Stimulated activated naive B cell treated with anti-CD40 and anti-IgM and Interleukin-4, amounts not matched to agents 10 μg/mL and 1 μg/mL and 100 μg/mL, for 72 hours (primary cell): ENCODE data around the gene FGD1.
"Not testable (repeated sequence)": the region's sequence is repeated elsewhere in the genome, so short reads cannot be mapped to it uniquely, and the experiment has no call there.

Source experiments
- ATAC-seq, 2 donors: fragments of 150-1000 bp; cut with Tn5 transposase; replicated peaks; 2 replicates each; pipeline ENCODE4 v1.10.0; 2021; ENCODE audit warnings: moderate library complexity in 1 of 2
- DNase-seq: peaks from one replicate; pipeline ENCODE4 v3.0.0; 2021
- H3K27ac Mint-ChIP-seq: one replicate; pipeline ENCODE4 v1.8.0; 2022; ENCODE audit warnings: mild to moderate bottlenecking, mixed read lengths
- H3K27me3 Mint-ChIP-seq, 2 donors: one replicate each; pipeline ENCODE4 v1.8.0; 2022; ENCODE audit warnings: mixed read lengths in 2 of 2
- H3K36me3 Mint-ChIP-seq, 2 donors: one replicate each; pipeline ENCODE4 v1.8.0; 2022; ENCODE audit warnings: mixed read lengths in 2 of 2, mild to moderate bottlenecking in 1 of 2
- H3K4me1 Mint-ChIP-seq, 2 donors: one replicate each; pipeline ENCODE4 v1.8.0; 2022; ENCODE audit warnings: mixed read lengths in 2 of 2, mild to moderate bottlenecking in 1 of 2
- H3K4me3 Mint-ChIP-seq, 2 donors: one replicate each; pipeline ENCODE4 v1.8.0; 2022; ENCODE audit warnings: mild to moderate bottlenecking in 2 of 2, mixed read lengths in 2 of 2, moderate library complexity in 1 of 2
- H3K9me3 Mint-ChIP-seq, 2 donors: one replicate each; pipeline ENCODE4 v1.8.0; 2022; ENCODE audit warnings: mixed read lengths in 2 of 2, mild to moderate bottlenecking in 1 of 2

Gene FGD1

GRCh38 chrX:54489819-54490218 lies 6.2 kb downstream of the FGD1 start:
- ATAC-seq, H3K27ac Mint-ChIP-seq, H3K9me3 Mint-ChIP-seq, H3K36me3 Mint-ChIP-seq, H3K4me1 Mint-ChIP-seq, DNase-seq, H3K4me3 Mint-ChIP-seq: not testable (repeated sequence)
- peaks cover 16 to 23% of the 10 kb centered on the region in 2 donors for H3K27me3 Mint-ChIP-seq

GRCh38 chrX:54484666-54485065 lies 11.4 kb downstream of the FGD1 start:
- DNase-seq: no peak
- peaks cover 0 to 2% of the 10 kb centered on the region in 2 donors for H3K4me1 Mint-ChIP-seq

GRCh38 chrX:54483946-54484345 lies 12.1 kb downstream of the FGD1 start:
- Mint-ChIP-seq H3K27ac (no peak overlapping the region), H3K36me3 (no peaks in the 10 kb centered on the region), H3K9me3 (no peaks in the 10 kb centered on the region), H3K27me3 (peaks cover 5 to 21% of the 10 kb centered on the region in 2 donors), H3K4me1 (peaks cover 4 to 5% of the 10 kb centered on the region in 2 donors), H3K4me3 (no peak overlapping the region)
- ATAC-seq (no peak), DNase-seq (no peak)

More at GRCh38 chrX:54484666-54485065, 11.4 kb downstream of the FGD1 start:
- Mint-ChIP-seq H3K27ac (no peak overlapping the region), H3K27me3 (peaks cover 5 to 21% of the 10 kb centered on the region in 2 donors), H3K9me3 (peaks cover 0 to under 1% of the 10 kb centered on the region in 2 donors), H3K4me3 (no peak overlapping the region), H3K36me3 (no peaks in the 10 kb centered on the region)
- no peak for ATAC-seq

DNA sequence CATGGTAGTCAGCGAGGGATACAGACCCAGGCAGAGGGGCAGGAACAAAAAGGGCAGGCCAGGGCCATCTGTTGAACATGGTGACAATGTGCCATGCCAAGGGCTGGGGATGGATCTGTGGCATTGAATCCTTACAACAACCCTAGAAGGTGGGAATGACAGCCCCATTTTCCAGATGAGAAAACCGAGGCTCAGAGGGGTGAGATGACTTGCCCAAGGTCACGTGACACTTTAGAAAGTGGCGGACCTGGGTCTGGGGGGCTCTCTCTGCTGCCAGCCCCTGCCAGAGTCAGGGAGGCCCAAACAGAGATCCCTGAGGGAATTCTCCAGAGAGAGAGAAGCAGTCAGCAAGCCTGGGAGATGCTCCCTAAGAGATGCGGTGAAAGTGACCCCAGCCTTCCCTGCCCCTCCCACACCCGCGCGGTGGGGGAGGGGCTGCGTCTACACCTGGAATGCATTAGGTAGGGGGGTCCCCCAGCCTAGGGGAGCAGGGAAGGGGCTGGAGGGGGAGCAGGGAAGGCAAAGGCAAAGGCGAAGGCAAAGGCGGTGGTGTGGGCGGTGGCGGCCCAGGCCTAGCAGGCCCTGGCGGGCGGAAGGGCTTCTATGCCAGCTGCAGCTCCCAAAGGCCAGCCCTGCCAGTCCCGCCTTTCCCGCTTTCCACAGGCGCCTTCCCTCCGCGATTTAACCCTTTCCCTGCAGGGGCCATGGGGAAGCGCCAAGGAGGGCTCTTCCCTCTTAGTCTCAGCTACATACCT lies 13.0 kb downstream of the FGD1 start:
- no peak overlapping the region for H3K27ac Mint-ChIP-seq
- H3K27me3 Mint-ChIP-seq: peaks cover 0 to 17% of the 10 kb centered on the region in 2 donors

GRCh38 chrX:54479136-54480111 lies 16.6 kb downstream of the FGD1 start:
- H3K27ac Mint-ChIP-seq: no peak overlapping the region
- peaks cover 0 to 13% of the 10 kb centered on the region in 2 donors for H3K27me3 Mint-ChIP-seq
- H3K36me3 Mint-ChIP-seq: no peaks in the 10 kb centered on the region
- DNase-seq (no peak), ATAC-seq (peak; percentile 48 to 67)
- H3K4me1 Mint-ChIP-seq: peaks cover 4 to 5% of the 10 kb centered on the region in 2 donors
- no peaks in the 10 kb centered on the region for H3K9me3 Mint-ChIP-seq
- H3K4me3 Mint-ChIP-seq: no peak overlapping the region

More for the DNA sequence above, 13.0 kb downstream of the FGD1 start:
- H3K36me3 Mint-ChIP-seq: no peaks in the 10 kb centered on the region
- no peaks in the 10 kb centered on the region for H3K9me3 Mint-ChIP-seq
- DNase-seq (no peak), ATAC-seq (no peak)
- H3K4me1 Mint-ChIP-seq: peaks cover 4 to 5% of the 10 kb centered on the region in 2 donors
- no peak overlapping the region for H3K4me3 Mint-ChIP-seq

DNA sequence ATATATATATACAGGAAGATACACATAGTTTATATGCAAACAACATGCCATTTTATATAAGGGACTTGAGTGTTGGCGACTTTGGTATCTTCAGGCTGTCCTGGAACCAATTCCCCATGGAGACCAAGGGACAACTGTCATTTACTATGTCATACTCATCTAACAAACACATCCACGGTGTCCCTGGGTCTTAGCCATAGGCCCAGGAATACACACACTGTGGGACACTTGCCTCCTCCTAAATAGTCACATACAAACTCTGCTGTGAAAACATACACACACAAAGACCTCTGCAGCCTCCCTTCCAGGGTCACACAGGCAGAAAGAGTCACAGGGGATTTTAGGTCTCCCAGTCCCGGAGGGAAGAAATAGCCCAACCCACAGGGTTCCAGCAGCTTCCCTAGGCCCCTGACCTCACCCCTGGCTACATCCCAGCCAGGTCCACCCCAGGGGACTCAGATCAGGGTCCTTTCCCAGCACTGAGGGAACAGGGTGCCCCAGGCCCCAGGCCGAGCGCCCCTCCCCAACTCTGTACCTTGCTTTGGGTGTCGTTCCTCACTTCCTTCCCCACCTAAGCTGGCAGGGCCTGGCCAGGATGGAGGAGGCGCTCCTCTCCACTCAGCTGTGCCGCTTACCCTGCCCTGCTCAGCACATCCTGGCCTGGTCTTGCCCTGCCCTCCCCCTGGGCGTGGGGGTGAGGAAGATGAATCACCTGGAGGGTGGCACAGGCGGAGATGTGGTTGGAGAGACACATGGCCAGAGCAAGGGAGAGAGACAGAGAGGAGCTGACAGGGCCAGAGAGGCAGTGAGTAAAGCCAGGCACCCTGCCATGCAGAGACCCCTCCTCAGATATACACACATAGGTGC lies 21.8 kb downstream of the FGD1 start:
- Mint-ChIP-seq H3K4me3 (no peak overlapping the region), H3K4me1 (peaks cover 1 to 2% of the 10 kb centered on the region in 2 donors), H3K27me3 (no peaks in the 10 kb centered on the region), H3K27ac (no peak overlapping the region), H3K36me3 (peaks cover 0 to 1% of the 10 kb centered on the region in 2 donors), H3K9me3 (no peaks in the 10 kb centered on the region)
- ATAC-seq (no peak), DNase-seq (no peak)

GRCh38 chrX:54470054-54470760 lies 25.8 kb downstream of the FGD1 start:
- DNase-seq (no peak), ATAC-seq (no peak)
- Mint-ChIP-seq H3K27me3 (no peaks in the 10 kb centered on the region), H3K36me3 (peaks cover 0 to 1% of the 10 kb centered on the region in 2 donors), H3K9me3 (no peaks in the 10 kb centered on the region), H3K4me3 (no peak overlapping the region), H3K4me1 (no peaks in the 10 kb centered on the region), H3K27ac (no peak overlapping the region)

- no peak for DNase-seq
- H3K27ac Mint-ChIP-seq: no peak overlapping the region
- peaks cover 0 to 3% of the 10 kb centered on the region in 2 donors for H3K4me1 Mint-ChIP-seq
- ATAC-seq: no peak
- H3K9me3 Mint-ChIP-seq: no peaks in the 10 kb centered on the region
- H3K27me3 Mint-ChIP-seq: peaks cover 0 to 7% of the 10 kb centered on the region in 2 donors
- peaks cover 3 to 8% of the 10 kb centered on the region in 2 donors for H3K36me3 Mint-ChIP-seq
- H3K4me3 Mint-ChIP-seq: no peak overlapping the region
Observed at GRCh38 chrX:54452920-54453319, 43.1 kb downstream of the FGD1 start.

- DNase-seq: no peak
- Mint-ChIP-seq H3K4me1 (peaks cover 0 to 3% of the 10 kb centered on the region in 2 donors), H3K27me3 (peaks cover 0 to 3% of the 10 kb centered on the region in 2 donors), H3K27ac (no peak overlapping the region), H3K4me3 (no peak overlapping the region), H3K36me3 (peaks cover 3 to 12% of the 10 kb centered on the region in 2 donors), H3K9me3 (no peaks in the 10 kb centered on the region)
- ATAC-seq: no peak
Observed at GRCh38 chrX:54449929-54450328, 46.1 kb downstream of the FGD1 start.

DNA sequence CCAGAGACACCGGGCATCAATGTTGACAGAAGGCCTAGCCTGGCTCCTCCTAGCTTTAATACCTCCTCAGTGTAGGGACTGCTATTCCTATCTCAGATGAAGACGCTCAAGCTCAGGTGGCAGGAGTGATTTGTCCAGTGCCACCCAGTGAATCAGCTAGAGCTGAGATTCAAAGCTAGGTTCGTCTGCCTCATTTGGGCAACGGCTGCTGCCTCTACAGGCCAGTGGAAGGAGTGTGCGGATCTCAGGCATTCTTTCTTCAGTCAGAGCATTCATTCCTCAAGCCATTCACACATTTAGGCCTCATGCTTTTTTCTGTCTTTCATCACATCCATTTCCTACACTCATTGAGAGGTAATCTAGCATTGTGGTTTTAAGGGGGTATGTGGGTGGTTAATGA lies 48.6 kb downstream of the FGD1 start:
- peaks cover 0 to 3% of the 10 kb centered on the region in 2 donors for H3K27me3 Mint-ChIP-seq
- no peak for ATAC-seq
- H3K4me1 Mint-ChIP-seq: peaks cover 2 to 14% of the 10 kb centered on the region in 2 donors
- H3K27ac Mint-ChIP-seq: no peak overlapping the region
- no peak for DNase-seq
- no peaks in the 10 kb centered on the region for H3K9me3 Mint-ChIP-seq
- H3K4me3 Mint-ChIP-seq: no peak overlapping the region
- H3K36me3 Mint-ChIP-seq: peaks cover 11 to 16% of the 10 kb centered on the region in 2 donors

DNA sequence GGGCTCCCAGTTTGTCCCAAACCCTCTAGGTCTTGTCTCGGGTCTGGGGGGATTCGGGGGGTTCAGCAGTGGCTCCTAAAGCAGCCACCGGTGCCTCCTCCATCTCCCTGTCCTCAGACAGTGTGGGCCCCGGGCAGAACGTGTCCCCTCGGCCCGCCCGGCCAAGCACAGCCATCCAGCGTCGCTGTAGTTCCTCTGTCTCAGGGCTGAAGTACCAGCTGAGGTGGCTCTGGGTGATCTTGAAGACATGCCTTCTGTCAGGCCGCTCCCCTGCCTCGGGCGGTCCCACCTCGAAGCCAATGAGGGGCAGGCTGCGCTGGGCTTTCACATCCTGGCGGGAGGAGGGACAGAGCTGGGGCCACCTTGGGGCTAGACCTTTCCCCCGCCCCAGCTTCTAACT lies 50.0 kb downstream of the FGD1 start:
- ATAC-seq: no peak
- H3K36me3 Mint-ChIP-seq: peaks cover 11 to 16% of the 10 kb centered on the region in 2 donors
- H3K9me3 Mint-ChIP-seq: no peaks in the 10 kb centered on the region
- peaks cover 0 to 3% of the 10 kb centered on the region in 2 donors for H3K27me3 Mint-ChIP-seq
- H3K4me3 Mint-ChIP-seq: no peak overlapping the region
- H3K27ac Mint-ChIP-seq: no peak overlapping the region
- DNase-seq: no peak
- peaks cover 10 to 28% of the 10 kb centered on the region in 2 donors for H3K4me1 Mint-ChIP-seq

- Mint-ChIP-seq H3K4me3 (no peak overlapping the region), H3K4me1 (peaks cover 10 to 37% of the 10 kb centered on the region in 2 donors), H3K27ac (no peak overlapping the region), H3K9me3 (no peaks in the 10 kb centered on the region), H3K36me3 (peaks cover 12 to 13% of the 10 kb centered on the region in 2 donors), H3K27me3 (no peaks in the 10 kb centered on the region)
- DNase-seq: no peak
- ATAC-seq: no peak
Observed at GRCh38 chrX:54444752-54445151, 51.3 kb downstream of the FGD1 start.

DNA sequence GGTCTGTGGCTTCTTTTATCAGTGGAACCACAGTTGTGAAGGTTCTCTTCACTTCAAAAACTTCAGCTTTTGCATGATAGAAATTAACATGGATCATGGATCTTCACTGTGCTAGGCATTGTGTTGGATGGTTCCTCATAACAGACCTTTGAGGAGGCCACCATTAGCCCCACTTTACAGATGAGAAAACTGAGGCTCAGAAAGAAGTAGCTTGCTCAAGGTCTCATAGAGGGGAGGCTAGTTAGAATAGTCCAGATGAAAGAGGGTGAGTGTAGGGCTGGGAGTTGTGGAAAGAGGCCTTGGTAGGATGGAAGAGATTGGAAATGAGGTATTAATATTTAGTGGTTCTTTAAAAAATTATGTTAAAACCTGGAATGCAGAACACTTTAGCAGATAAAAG lies 53.2 kb downstream of the FGD1 start:
- Mint-ChIP-seq H3K9me3 (no peaks in the 10 kb centered on the region), H3K4me3 (no peak overlapping the region), H3K27me3 (no peaks in the 10 kb centered on the region), H3K36me3 (peaks cover 8 to 13% of the 10 kb centered on the region in 2 donors), H3K27ac (no peak overlapping the region), H3K4me1 (peaks cover 10 to 37% of the 10 kb centered on the region in 2 donors)
- DNase-seq (no peak), ATAC-seq (no peak)
